Glutamatergic neuron (in vitro differentiated cells): ENCODE data around the gene ZNF850. TPM values are rescaled to one million over a fixed set of nuclear protein-coding genes. Genes with fewer than 3 reads are reported as not detected.
"Not testable (repeated sequence)": the region's sequence is repeated elsewhere in the genome, so short reads cannot be mapped to it uniquely, and the experiment has no call there.

Experiments used
- DNase-seq: peaks from one replicate; pipeline ENCODE4 v3.0.0; 2022
- H3K27ac Mint-ChIP-seq: one replicate; pipeline ENCODE4 v1.8.0; 2020; ENCODE audit warnings: mild to moderate bottlenecking, mixed read lengths, inconsistent platforms; ENCODE audit not compliant: unreplicated experiment
- H3K27me3 Mint-ChIP-seq: one replicate; pipeline ENCODE4 v1.8.0; 2020; ENCODE audit warnings: mild to moderate bottlenecking, moderate library complexity, mixed read lengths, inconsistent platforms; ENCODE audit not compliant: unreplicated experiment
- H3K36me3 Mint-ChIP-seq: one replicate; pipeline ENCODE4 v1.8.0; 2020; ENCODE audit warnings: mild to moderate bottlenecking, mixed read lengths, inconsistent platforms; ENCODE audit not compliant: unreplicated experiment
- H3K4me1 Mint-ChIP-seq: one replicate; pipeline ENCODE4 v1.8.0; 2020; ENCODE audit warnings: mild to moderate bottlenecking, low read depth, mixed read lengths, inconsistent platforms; ENCODE audit not compliant: unreplicated experiment
- H3K4me3 Mint-ChIP-seq: one replicate; pipeline ENCODE4 v1.8.0; 2020; ENCODE audit warnings: mild to moderate bottlenecking, mixed read lengths, inconsistent platforms; ENCODE audit not compliant: unreplicated experiment
- H3K9me3 Mint-ChIP-seq: one replicate; pipeline ENCODE4 v1.8.0; 2020; ENCODE audit warnings: mild to moderate bottlenecking, moderate library complexity, mixed read lengths, inconsistent platforms; ENCODE audit not compliant: unreplicated experiment
- total RNA-seq: library from RNA; stranded (reverse); fragmentation: NEBNext Ultra II Directional; extraction: Animal tissue kit (Norgen Biotek cat#: 25700); gene quantifications from one replicate; pipeline ENCODE4 v1.2.1, GENCODE V29; 2021; ENCODE audit not compliant: unreplicated experiment
- TF ChIP-seq, protein P1 (sequence below): fragments of 200-600 bp; sonication (generic); IDR thresholded peaks from one replicate; pipeline ENCODE4 v1.5.0; 2021; ENCODE audit not compliant: partially characterized antibody, unreplicated experiment

Gene ZNF850
- total RNA-seq, 1 donor from 2014 or later = 3.8 TPM

- H3K36me3 Mint-ChIP-seq = peaks cover 23% of the 10 kb centered on the region
- TF ChIP-seq, protein P1, sequence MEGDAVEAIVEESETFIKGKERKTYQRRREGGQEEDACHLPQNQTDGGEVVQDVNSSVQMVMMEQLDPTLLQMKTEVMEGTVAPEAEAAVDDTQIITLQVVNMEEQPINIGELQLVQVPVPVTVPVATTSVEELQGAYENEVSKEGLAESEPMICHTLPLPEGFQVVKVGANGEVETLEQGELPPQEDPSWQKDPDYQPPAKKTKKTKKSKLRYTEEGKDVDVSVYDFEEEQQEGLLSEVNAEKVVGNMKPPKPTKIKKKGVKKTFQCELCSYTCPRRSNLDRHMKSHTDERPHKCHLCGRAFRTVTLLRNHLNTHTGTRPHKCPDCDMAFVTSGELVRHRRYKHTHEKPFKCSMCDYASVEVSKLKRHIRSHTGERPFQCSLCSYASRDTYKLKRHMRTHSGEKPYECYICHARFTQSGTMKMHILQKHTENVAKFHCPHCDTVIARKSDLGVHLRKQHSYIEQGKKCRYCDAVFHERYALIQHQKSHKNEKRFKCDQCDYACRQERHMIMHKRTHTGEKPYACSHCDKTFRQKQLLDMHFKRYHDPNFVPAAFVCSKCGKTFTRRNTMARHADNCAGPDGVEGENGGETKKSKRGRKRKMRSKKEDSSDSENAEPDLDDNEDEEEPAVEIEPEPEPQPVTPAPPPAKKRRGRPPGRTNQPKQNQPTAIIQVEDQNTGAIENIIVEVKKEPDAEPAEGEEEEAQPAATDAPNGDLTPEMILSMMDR = no peak
- H3K27ac Mint-ChIP-seq = peak overlapping the region; percentile 64
- H3K27me3 Mint-ChIP-seq = no peaks in the 10 kb centered on the region
- H3K4me1 Mint-ChIP-seq = no peaks in the 10 kb centered on the region
- peaks cover 9% of the 10 kb centered on the region for H3K9me3 Mint-ChIP-seq
- H3K4me3 Mint-ChIP-seq = peak overlapping the region; percentile 88
- no peak for DNase-seq
Measured at GRCh38 chr19:36797786-36798108, 25.1 kb upstream of the ZNF850 start.

DNA sequence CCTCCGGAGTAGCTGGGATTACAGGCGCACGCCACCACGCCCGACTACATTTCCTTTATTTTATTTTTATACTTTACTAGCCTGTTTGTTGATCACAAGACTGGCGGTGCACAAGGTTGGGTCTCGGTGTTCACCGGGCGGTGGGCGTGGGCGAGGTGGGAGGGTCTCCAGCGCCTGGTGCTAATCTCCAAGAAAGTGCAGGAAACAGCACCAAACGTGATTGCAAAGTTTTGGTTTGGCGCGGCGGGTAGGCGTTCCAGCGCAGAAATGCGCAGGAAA is 24.0 kb upstream of the ZNF850 start:
- peaks cover 31% of the 10 kb centered on the region for H3K36me3 Mint-ChIP-seq

DNA sequence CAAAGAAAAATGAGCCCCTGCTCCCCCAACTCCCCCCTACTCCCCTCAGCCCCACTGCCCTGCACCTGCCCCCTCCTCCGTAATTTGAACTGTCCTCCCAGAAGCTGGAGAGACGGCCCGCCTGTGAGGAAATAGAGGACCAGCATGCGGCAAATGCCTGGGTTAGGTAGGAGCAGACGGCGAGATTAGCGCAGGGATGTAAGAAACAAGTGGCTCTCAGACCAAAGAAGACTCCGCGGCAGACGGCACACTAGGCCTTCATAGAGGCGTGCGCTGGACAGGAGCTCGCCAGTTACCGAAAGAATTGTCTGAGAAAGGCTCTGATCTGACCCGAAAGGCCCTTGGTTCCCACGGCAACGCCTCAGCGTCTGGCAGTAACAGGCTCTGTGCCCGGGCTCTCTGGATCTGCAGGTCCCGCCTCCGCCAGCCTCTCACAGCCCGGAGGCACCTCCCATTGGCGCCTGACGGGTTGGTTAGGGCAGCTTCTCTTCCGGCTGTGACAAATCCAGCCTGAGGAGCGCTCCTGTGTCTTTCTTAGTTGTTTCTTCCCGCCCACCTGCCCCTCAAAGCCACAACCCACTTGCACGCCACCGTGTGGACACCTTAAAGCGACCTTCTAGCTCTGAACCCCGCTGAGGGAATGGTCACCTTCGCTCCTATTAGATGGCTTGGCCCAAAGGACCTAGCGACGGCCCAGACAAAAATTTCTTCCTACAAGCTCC is 19.0 kb upstream of the ZNF850 start:
- H3K4me3 Mint-ChIP-seq = peak overlapping the region; percentile 50
- H3K27me3 Mint-ChIP-seq, H3K9me3 Mint-ChIP-seq, H3K27ac Mint-ChIP-seq, DNase-seq, H3K4me1 Mint-ChIP-seq: not testable (repeated sequence)
- peaks cover 13% of the 10 kb centered on the region for H3K36me3 Mint-ChIP-seq

More for the DNA sequence above, 24.0 kb upstream of the ZNF850 start:
- Mint-ChIP-seq H3K4me3 (no peak overlapping the region), H3K4me1 (no peaks in the 10 kb centered on the region), H3K27me3 (no peaks in the 10 kb centered on the region), H3K9me3 (peaks cover 11% of the 10 kb centered on the region), H3K27ac (no peak overlapping the region)
- no peak for DNase-seq
- TF ChIP-seq, protein P1 = no peak

- TF ChIP-seq, protein P1 = no peak
- Mint-ChIP-seq H3K4me1 (peaks cover 10% of the 10 kb centered on the region), H3K4me3 (no peak overlapping the region), H3K9me3 (peaks cover 13% of the 10 kb centered on the region), H3K27ac (no peak overlapping the region), H3K27me3 (no peaks in the 10 kb centered on the region), H3K36me3 (peaks cover 9% of the 10 kb centered on the region)
- DNase-seq = no peak
Measured at GRCh38 chr19:36775768-36776167, 3.2 kb upstream of the ZNF850 start.

DNA sequence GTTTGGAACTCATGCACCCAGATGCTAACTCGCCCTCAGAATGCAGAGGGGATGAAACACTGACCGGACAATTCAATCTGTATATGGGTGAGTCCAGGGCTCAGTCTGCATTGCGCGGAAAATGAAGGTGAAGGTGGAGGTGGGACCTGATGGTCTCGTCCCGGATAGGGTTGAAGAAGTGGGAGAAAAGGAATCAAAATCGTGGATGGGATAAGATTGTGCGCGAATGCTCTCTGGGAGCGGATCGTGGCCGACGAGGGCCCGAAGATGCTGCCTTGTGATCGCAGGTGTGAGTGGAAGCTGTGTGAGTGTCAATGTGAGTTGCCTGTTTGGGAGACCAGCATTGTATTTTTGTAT is 594 bp upstream of the ZNF850 start:
- no peaks in the 10 kb centered on the region for H3K27me3 Mint-ChIP-seq
- peak overlapping the region; percentile 99 for H3K4me3 Mint-ChIP-seq
- H3K36me3 Mint-ChIP-seq = peaks cover 10% of the 10 kb centered on the region
- peaks cover 10% of the 10 kb centered on the region for H3K4me1 Mint-ChIP-seq
- TF ChIP-seq, protein P1 = no peak
- H3K27ac Mint-ChIP-seq = peak overlapping the region; percentile 44
- H3K9me3 Mint-ChIP-seq = peaks cover 15% of the 10 kb centered on the region
- DNase-seq = no peak
